Activated T-helper 9 cell treated with anti-CD3 and anti-CD28 coated beads, Interleukin-2, amount 50 U/mL, for 16 hours (primary cell): ENCODE data around the gene C1orf50.
"Not testable (repeated sequence)": the region's sequence is repeated elsewhere in the genome, so short reads cannot be mapped to it uniquely, and the experiment has no call there.

Experiments
- DNase-seq: peaks from one replicate; pipeline ENCODE4 v3.0.0-alpha.2; 2020; ENCODE audit warnings: low read depth

The C1orf50 gene

GRCh38 chr1:42739753-42740700 lies 27.0 kb upstream of the C1orf50 start, which contains the start of gene CLDN19:
Gene CLDN19 (minus strand): TSS chr1:42740236. CDS start chr1:42740063, 173 bp downstream.
- DNase-seq, result no peak

- no peak for DNase-seq
Observed at GRCh38 chr1:42740851-42741580, 26.0 kb upstream of the C1orf50 start.

DNA sequence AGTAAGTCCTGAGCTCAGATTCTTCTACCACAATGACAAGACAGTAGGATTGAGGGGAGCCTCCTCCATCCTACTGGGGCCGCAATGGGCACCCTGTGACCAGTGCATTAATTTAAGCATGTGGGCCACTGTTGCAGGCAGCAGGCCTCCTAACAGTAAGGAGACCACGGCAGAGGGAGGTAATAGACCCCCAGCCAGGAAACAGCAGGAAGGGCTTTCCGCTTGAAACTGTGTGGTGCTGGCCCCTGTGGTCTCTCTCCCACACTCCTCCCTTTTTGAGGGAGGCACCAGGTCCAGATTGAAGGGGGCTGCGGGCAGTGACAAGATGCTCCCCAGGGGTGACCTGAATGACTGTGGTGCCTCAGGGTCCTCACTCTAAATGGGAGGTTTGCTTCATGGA lies 25.3 kb upstream of the C1orf50 start:
- DNase-seq, result no peak

DNA sequence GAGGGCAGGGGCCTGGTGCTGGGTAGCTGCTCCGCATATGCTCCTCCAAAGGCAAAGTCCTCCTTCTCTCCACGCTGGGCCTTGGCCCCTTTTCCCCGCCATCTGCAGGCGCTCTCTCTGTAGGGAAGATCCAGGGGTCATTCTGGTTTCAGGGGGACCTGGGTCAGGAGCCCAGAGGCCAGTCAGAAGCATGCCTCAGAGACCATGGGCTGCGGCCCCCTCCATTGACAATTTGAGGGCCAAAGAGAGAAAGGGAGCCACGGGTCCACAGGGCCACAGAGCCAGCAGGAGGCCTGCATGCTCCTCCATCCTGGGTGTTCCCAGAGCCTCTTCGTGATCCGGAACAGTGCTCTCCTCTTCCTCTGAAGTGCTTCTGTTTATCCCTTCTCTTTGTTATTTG lies 24.9 kb upstream of the C1orf50 start:
- no peak for DNase-seq

DNA sequence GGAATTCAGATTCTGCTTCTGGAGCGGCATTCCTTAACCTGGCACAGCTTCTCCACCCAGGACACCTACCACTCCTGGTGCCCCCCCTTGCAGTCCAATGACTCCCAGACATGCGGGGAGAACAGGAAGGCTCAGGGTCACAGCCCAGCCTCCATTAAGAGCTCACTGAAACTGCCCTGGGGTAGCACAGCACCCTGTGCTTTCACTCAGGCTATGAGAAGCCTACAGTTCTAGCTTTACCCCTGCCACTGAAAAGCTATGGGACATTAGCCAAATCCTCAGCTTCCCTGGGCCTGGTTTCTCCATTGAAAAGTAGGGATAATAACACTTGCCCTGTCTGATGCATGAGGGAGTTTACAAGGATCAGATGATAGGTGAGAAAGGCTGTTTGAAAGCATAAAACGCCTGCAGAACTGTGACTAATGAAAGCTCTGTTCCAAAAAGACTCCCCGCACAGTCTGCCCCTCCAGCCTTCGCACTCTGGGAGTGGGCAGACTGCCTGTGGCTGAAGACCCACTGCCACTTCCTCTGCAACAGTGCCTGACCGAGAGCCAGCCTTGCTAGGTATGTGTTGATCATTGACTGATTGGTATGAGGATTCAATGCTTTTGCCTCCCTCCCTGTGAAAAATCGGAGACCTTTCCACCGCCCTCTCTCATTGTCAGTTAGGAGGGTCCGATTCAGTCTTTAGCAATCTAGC lies 24.3 kb upstream of the C1orf50 start:
- no peak for DNase-seq

DNA sequence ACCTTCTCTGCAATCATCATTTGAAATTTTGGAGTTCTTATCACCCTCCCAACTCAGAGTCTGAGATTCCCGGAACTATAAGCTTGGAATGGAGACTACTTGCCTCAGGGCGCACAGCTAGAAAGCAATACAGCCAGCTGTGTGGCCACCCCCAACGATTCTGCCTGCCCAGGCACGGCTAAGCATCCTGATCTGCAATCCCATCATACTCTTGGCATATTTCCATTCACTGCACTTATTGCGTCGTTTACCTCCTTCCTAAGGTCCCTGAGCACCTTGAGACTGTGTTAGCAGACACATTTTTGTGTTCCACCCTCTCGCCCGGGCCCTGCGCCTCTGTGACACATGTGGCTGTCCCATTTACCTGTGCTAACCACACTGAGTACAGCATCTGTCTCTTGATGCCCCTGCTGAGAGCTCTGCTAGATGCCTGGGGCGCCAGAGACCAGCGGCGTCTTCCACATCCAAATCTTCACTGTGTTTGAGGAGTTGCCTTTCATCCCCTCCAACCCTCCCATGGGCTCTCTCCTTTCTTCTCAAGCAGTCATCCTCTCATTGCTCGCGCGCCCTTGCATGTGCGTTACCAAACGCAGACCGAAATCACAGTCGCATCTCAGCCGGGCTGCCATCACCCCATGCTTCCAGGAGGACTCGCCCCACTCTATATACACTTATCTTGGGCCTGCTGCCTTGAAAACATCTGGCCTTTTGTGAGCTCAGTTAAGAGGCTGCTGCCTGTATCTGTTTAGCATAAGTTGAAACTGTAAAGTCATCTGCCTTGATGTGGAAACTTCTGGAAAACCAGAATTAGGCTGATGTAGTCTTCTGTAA lies 23.5 kb upstream of the C1orf50 start:
- DNase-seq, result no peak

DNA sequence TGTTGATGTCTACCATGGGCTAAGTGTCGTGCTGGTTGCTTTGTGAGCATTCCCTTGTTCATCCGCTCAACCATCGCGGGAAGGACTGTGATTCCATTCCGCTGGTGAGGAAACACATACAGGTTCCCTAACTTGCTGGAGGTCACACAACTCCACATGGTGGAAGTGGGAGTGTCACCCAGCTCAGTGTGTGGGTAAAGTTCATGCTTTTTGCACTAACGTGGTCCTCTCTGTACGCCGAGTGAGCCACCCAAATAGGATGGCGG lies 23.0 kb upstream of the C1orf50 start:
- no peak for DNase-seq

- no peak for DNase-seq
Observed at GRCh38 chr1:42745851-42746250, 21.2 kb upstream of the C1orf50 start.

DNA sequence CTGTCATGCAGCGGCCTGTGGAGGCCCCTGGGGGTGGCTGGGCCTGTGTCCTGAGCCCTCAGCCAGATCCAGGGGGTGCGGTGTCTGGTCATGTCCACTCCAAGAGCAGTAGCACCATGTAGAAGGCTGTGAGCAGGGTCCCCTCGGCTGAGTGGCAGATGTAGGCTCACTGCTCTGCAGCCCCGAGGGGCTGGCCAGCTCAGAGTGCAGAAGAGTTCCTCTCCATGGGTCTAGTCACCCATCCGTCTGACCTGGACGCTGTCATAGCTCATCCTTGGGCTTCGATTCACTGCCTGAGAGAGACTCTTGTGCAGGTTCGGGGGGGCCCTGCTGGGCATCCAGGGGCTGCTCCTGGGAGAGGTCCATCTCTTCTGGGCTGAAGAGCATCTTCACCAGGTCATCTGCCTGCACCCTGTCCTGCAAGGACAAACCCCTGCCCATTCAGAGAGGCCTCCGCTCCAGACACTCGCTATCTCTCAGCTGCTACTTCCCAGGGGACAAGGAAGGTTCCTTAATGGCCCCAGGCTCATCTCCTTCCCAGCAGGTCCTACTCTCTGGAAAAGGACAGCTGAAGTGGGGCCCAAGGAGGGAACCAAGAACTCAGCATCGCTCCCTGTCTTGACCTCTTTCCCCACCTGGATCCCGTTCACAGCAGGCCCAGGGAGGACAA lies 20.5 kb upstream of the C1orf50 start:
- DNase-seq, result no peak

DNA sequence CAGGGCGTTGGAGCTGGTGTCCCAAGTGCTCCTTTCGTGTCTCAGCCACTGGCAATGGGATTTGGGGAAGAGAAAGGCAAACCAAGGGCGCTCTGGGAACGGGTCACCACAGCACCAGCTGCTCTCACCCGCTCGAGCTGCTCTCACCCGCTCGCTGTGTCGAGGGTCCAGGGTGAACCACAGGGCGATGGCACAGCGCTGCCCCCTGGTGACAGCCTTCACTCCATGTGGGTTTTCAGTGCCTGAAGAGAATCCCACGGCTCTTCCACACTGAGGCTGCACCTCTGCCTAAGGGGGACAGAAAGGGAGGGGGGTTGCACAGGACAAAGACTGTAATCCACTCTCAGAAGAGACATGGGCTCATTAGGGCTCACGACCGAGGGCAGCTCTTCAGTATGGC lies 19.9 kb upstream of the C1orf50 start:
- peak; percentile 17 for DNase-seq

DNA sequence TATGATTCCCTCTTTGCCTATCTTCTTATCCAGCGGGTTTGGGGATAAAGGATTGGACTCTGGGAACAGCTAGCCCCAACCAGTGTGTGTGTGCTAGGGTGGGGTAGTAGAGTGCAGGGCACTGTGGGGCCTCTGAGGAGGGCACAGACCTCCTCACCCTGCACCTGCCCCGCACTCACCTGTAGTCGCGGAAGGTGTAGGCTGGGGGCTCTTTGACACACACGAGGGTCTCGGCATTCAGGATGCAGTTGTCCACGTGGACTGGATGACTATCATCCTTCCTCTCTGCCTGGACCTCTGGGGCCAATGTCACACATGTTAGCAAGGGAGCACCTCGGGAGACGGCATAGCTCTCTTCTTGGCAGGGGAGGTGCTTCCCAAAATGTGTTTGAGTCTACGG lies 19.0 kb upstream of the C1orf50 start:
- no peak for DNase-seq

DNA sequence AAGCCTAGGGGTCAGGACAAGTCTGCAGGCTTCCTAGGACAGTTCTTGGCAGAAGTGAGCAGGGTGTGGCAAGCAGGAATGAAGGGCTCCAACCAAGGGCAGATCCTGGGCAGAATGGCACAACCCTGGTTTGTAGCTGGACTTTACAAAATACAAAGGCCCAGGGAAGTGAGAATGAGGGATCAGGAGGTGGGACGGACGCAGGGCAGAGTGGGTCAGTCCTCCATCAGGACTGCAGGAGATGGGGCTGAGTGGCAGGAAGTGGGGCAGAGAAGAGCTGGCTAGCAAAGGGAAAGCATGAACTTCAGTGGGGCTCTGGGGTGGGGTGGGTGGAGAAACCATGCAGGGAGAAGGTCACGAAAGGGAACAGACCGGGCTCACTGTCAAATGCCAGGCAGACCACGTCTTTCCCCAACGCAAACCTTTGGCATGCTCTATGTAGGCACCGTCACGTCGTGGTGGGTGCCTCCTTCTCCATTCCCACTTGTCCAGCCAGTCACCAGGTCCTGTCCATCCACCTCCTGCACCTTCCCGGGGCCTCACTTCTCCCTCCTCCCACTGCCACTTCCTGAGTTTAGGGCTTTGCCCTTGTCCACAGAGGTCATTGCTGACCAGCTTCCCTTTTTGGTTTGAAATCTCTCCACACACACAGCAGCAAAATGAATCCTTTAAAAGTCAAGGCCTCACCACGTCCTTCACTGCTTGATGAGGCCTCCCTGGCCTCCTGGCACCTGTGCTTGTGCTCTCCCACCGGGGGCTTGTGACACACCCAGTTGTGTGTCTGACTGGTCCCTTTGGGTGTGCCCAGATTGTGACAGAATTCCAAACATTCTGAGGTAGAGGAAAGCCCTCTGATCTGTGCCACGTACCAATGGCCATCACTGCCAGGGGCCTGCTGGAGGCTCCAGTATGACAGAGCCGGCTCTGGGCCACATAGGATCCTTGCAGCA lies 18.3 kb upstream of the C1orf50 start:
- no peak for DNase-seq

DNA sequence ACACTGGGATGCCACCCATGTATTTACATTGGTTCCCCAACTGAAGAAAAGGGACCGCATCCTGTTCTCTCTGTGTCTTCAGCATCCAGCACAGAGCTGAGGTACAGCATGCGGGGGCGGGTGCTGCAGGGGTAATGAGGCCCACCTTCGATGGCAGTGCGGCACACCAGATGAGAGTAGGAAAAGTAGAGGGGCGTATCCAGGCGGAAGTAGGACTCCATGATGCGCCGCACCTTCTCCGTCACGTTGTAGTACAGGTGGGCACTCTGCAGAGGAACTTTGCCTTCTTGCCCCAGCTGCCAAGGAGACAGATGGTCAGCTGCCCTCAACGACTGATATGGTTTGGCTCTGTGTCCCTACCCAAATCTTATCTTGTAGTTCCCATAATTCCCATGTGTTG lies 17.0 kb upstream of the C1orf50 start:
- no peak for DNase-seq

DNA sequence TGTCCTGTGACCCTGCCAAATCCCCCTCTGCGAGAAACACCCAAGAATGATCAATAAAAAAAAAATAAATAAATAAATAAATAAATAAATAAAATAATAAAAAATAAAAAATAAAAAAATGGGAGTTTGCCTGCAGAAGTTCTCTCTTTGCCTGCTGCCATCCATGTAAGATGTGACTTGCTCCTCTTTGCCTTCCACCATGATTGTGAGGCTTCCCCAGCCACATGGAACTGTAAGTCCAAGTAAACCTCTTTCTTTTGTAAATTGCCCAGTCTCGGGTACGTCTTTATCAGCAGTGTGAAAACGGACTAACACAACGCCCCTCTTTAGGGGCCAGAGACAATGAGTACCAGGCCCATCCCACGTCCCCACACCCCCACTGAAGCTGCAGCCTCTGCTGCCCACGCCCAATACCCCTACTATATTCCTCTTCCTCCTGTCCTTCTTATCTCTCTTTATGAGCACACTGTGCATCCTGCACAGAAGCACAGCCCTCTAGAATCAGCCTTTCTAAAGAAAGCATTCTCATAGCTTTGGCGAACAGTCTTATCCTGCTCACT lies 15.5 kb upstream of the C1orf50 start:
- not testable (repeated sequence) for DNase-seq

DNA sequence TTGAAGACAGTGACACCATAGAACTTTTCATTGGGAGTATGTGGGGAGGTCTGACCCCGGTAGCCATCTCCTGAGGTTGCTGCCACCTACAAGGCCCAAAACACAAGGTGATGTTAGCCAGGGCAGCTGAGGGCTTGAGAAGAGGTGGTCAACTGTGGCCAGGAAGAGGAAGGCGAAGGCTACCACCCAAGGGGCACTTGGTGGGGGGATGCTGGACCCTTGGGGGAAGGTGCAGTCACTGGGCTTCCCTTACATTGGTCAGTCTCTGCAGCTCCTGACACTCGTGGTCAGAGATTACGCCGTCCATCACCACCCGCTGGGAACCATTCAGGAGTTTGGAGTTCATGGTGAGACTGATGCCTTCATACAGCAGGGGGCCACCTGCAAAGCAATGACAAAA lies 14.8 kb upstream of the C1orf50 start:
- no peak for DNase-seq

DNA sequence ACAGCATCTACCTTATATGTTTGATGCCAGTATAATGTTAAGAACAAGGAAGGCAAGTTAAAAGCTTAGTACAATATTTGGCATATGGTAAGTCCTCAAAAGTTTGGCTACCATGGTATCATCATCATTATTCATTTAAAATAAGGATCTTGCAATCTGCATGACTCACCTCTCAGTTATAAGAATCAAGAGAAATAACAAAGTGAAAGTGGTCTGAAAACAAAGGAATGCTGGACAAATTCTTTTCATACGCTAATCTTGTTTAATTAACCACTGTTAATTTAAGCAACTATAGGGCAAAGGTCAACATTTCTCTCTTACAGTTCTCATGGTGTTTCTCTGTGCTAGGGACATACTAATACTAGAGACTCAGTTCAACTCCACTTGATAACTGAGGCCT lies 14.0 kb upstream of the C1orf50 start:
- DNase-seq, result no peak

- DNase-seq, result no peak
Observed at GRCh38 chr1:42756956-42757891, 9.8 kb upstream of the C1orf50 start.

- DNase-seq, result no peak
Observed at GRCh38 chr1:42757892-42758275, 9.2 kb upstream of the C1orf50 start.

DNA sequence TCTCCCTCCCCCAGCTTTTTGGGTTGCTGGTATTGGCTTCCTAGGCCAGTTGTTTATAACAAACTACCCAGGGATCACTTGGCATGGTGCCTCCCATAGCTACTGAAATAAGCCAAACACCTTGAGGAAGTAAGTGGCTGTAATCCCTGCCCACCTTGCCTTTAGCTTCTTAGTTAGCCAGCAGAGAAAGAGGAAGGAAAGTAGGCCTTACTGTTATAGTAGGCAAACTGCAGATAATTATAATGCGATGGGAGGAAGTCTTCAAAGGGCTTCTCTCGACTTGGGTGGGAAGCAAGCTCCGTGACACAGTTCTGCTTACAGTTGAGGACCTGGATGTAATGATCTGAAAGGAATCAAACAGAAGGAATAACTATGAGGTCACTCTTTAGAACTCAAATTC lies 8.4 kb upstream of the C1orf50 start:
- no peak for DNase-seq
